CD4-positive, alpha-beta T cell treated with Interleukin-15 for 1 hour (primary cell): Measurements from ENCODE around the gene G2E3.
"Not testable (repeated sequence)": the region's sequence is repeated elsewhere in the genome, so short reads cannot be mapped to it uniquely, and the experiment has no call there.

Source experiments
- DNase-seq: peaks from one replicate; pipeline ENCODE4 v3.0.0-alpha.2; 2020

The G2E3 gene

DNA sequence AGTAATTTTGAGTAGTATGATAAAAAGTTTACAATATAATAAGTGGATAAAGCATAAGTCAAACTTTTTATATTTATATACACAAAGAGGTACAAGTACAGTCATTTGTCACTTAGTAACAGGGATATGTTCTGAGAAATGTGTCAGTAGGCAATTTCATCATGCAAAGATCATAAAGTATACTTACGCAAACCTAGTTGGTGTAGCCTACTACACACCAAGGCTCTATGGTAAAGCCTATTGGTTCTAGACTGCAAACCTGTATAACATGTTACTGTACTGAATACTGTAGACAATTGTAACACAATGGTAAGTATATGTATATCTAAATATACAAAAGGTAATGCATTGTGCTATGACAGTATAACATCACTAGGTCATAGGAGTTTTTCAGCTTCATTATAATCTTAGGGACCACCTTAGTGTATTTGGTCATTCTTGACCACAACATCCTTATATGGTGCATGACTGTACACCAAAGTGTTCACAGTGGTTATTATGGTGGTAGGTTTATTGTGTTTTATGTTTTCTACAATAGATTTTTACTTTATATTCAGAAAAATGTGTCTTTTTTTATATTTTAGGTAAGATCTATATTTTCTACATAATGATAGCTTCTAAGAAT lies 48.3 kb downstream of the G2E3 start:
- DNase-seq: no peak

DNA sequence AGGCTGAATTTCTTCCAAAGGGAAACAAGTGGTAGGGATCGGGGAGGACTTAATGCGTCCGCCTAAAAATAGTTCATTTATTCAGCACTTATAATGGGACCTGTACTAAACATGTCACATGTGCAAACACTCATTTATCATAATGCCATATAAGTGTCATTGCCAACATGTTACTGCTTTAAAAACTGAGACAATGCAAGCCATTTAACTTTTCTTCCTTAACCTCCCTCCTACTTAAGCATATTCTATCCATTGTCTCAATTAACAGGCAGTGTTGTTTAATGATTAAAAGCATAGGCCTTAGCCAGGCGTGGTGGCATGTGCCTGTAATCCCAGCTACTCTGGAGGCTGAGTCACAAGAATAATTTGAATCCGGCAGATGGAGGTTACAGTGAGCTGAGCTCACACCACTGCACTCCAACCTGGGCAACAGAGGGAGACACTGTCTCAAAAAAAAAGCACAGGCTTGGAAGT lies 49.6 kb downstream of the G2E3 start:
- no peak for DNase-seq

DNA sequence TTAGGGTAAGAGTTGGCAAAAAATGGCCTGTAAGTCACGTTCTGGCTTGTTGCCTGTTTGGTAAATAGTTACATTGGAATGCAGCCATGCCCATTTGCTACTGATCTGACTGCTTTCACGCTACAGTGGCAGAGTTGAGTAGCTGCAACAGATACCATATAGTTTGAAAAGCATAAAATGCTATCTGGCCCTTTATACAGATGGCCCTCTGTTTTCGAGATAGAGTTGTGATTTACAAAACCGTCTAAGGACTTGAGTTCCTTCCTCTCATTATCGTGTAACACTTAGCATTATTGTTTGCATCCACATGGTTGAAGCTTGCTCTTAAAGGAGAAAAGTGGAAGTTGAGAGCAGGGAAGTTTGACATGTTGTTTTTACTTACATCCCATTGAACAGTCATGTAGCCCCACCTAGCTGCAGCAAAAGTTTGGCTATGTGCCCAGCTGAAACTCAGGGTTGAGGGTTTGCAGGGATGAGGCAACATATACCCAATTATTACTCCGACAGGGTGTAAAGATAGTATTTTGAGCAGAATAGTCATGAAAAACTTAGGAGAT lies 51.9 kb downstream of the G2E3 start:
- DNase-seq: peak; percentile 62

DNA sequence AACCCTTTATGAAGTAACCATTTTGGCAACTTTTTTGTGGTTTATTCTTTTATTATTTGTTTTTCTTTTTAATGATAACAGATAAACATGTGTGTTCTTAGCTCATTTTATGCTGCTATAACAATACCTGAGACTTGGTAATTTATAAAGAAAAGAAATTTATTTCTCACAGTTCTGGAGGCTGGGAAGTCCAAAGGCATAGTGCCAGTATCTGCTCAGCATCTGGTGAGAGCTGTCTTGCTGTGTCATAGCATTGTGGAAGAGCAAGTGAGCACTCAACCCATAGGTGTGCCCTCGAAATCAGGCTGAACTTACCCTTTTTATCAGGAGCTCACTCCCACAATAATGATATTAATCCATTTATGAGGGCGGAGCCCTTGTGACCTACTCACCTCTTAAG lies 55.2 kb downstream of the G2E3 start:
- DNase-seq: no peak

DNA sequence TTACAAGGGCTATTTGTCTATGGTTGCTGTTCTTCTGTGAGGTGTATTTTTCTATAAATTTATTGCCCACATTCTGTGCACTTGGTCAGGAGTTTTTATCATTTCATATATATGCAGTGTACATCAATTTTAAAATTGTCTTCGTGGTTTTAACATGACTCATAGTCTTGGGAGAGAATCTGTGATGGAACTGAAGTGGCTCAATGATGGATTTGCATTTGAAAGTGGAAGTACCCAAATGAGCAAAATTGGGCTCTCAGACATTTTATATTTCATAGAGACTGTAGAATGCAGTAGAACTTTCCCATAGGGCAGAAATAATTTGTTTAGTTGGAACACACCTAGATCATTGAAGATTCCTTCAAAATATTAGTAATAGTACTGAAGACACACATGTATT lies 61.2 kb downstream of the G2E3 start:
- no peak for DNase-seq

DNA sequence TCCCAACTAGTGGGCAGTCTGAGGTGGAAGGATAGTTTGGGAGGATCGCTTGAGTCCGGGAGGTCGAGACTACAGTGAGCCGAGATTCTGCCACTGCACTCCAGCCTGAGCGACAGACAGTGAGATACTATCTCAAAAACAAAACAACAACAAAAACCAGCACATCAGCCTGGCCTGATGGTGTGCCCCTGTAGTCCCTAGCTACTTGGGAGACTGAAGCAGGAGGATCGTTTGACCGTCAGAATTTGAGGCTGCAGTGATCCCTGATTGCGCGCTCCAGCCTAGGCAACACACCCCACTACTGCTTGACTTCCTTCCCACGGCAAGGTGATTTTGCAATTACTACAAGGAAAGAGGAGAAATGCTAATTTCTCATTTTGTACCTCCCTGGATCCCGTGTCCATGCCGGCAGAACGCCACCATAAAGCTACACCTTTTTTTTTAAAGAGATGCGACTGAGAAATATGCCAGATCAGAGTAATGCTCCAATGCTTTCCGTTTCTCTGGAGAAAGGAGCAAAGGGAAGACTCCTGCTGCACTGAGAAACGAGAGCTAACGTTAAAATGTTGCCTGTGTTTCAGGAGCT lies 62.5 kb downstream of the G2E3 start:
- no peak for DNase-seq

DNA sequence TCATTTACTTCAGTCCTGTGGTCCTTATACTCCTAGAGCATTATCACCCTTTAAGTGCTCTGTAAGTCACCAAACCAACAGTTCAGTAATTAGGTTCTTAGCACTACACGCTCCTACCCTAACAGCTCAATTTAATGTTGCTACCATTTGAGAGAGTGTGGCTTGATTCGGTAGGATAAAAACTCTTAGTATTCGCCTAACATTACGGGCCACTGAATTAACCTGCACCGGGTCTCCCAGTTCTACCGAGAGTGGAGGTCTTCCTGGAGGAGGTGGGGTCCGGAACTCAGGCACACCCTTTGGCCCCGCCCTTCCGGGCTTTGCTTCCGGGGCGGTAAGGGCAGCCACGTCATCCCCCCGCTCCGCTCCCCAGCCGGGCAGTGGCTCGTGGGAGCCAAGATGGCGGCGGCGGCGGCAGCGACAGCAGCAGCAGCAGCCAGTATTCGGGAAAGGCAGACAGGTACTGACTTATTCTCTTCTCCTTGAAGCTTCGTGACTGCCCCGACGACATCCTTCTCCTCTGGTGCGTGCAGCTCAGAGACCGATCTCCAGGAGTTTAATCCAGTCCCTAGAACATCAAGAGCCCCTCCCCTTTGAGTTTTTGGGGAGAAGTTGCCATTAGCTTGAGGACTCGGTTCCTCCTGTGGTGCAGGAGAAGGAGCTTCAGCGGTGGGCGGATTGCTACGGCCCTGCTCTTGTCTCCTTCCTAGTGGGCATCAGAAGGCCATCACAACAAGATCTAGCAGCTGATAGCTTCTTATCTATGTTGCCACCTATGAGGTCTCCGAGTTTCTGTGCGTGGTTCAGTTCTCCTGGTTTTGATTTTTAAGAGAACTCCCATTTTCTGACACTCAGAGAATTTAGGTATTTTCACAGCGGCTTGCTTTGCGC lies 63.2 kb downstream of the G2E3 start, which contains the start of gene SCFD1:
SCFD1 (plus strand) TSS at position 380 of the 891 bp plus-strand sequence; CDS start at position 400, 20 bp downstream.
- peak; percentile 90 for DNase-seq

DNA sequence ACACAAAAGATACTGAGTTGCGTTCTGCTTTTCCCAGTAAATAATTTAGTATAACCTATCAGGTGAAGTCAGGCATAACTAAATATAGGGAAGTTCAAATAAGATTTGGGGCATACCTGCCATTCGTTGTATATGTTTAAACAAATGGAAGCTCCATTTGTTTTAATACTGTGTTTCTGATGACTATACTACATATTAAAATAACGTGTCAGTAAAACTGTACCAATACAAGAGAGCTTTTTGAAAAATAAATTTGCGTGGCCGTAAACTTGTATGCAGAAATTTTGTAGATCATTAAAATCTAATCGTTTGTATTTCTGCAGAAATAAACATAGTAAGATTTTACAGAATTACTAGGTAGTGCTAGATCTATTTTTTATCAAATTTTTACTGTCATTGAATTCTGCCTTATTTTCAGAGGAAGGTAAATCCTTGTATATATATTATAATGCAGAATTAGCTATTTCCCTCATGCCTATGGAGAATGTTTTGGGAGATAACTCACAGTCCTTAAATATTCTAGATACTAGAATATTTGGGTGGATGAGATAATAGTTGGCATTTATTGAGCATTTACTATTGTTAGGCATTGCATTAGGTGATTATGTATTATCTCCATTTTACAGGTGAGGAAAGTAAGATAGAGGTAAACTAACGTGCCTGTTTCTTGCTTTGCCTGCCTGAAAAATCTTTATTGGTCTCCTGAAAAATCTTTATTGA lies 64.6 kb downstream of the G2E3 start:
- no peak for DNase-seq

DNA sequence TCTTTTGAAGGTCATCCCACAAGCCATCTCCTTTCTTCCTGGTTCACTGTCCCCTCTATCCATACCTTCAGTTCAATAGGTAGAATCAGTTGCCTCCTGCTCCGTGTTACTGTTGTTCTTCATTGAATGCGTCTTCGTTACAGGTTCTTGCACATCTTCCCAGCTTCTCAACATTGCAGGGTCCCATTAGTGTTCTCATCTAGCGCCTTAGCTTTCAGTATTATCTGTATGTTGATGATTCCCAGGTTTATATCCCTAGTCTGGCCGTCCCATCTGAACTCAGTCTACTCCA lies 65.1 kb downstream of the G2E3 start:
- DNase-seq: no peak

DNA sequence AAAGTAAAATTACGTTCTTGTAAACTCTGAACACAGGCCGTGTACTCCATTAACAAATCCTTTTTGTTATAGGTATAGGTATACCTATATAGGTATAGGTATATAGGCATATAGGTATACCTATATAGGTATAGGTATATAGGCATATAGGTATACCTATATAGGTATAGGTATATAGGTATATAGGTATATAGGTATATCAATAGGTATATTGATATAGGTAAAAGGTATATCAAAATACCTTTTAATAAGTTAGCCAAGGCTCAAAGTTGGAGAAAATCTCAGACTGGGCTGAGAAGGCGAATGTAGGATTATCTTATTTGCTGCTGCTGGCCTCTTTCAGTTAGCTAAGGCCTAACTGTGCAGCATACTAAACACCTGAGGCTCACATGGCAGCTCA lies 66.6 kb downstream of the G2E3 start:
- DNase-seq: no peak

DNA sequence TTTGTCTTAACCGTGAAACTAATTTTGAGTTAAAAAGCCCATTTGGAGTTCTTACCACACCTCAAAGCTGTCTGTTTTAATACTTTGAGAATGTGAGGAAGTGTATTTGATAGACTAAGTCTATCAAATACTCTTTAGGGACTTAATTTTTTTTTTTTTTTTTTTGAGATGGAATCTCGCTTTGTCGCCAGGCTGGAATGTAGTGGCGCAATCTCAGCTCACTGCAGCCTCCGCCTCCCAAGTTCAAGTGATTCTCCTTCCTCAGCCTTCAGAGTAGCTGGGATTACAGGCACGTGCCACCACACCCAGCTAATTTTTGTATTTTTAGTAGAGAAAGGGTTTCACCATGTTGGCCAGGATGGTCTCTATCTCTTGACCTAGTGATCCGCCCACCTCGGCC lies 70.5 kb downstream of the G2E3 start:
- DNase-seq: not testable (repeated sequence)

DNA sequence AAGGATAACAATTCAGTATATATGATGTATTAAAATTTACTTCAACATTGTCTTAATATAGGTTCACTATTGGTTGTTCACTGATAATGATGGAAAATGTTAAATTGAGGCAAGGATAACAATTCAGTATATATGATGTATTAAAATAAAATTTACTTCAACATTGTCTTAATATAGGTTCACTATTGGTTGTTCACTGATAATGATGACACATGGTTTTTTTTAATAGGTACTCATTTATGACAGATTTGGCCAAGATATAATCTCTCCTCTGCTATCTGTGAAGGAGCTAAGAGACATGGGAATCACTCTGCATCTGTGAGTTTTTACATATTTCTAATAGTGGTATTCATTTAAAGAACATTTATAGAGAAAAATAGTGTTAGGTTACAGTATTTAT lies 71.3 kb downstream of the G2E3 start:
- no peak for DNase-seq

DNA sequence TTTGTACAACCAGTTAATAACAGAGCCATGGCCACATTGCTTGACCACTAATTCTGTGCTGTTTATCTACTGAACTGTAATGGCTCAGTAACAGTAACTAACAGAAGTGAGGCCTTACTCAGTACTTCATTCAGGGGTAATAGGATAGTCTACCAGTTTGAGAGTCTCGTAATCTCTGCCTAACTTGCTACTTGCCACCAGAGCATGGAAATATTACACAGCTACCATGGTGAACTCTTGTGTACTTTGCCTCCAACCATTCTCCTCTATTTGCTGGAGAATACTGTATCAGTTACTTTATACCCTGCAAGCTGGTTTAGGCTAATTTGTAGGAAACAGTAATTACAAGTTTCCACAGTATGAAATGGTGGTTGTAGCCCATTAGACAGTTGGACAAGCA lies 73.8 kb downstream of the G2E3 start:
- DNase-seq: no peak

DNA sequence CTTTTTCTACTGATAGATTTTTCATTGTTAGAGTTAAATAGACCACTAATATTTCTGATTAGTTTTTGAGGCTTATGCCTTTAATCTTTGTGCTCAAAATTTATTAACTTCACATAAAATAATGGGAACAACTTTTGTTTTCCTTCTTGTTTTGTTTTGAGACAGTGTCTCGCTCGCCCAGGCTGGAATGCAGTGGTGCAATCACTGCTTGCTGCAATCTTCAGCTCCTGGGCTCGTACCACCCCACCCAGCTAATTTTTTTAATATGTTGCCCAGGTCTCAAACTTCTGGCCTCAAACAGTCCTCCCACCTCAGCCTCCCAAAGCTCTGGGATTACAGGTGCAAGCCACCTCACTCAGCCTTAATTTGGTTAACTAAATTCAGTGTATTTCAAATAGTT lies 80.0 kb downstream of the G2E3 start:
- DNase-seq: no peak

DNA sequence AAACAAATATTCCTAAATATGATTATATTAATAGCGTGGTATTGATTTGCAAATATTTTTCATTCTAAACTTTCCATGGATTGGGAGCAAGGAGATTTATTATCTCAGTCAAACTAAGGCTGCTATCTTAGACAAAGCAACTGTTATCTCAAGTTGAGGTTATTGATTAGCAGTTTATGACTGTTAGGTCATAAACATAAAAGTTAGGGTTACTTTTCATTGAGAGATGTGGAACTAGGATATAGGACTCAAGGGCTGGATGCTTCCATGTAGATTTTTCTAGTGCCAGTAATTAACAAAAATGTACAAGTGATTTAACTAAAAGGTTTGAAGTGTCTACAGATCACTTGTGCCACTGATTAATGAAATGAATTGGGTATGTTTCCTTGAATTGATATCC lies 82.2 kb downstream of the G2E3 start:
- DNase-seq: no peak

DNA sequence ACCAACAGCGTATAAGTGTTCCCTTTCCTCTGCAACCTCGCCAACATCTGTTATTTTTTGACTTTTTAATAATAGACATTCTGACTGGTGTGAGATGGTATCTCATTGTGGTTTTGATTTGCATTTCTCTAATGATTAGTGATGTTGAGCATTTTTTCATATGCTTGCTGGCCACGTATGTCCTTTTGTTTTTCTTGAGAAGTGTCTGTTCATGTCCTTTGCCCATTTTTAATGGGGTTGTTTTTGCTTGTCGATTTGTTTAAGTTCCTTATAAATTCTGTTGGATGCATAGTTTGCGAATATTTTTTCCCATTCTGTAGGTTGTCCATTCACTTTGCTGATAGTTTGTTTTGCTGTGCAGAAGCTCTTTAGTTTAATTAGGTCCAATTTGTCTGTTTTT lies 85.5 kb downstream of the G2E3 start:
- not testable (repeated sequence) for DNase-seq

DNA sequence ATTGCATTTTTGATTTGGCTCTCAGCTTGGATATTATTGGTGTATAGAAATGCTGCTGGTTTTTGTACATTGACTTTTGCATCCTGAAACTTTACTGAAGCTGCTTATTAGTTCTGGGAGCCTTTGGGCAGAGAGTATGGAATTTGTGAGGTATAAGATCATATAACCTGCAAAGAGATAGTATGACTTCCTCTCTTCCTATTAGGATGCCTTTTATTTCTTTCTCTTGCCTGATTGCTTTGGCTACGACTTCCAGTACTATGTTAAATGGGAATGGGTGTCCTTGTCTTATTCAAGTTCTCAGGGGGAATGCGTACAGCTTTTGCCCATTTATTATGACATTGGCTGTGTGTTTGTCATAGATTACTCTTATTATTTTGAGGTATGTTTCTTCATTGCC lies 86.6 kb downstream of the G2E3 start:
- DNase-seq: no peak

DNA sequence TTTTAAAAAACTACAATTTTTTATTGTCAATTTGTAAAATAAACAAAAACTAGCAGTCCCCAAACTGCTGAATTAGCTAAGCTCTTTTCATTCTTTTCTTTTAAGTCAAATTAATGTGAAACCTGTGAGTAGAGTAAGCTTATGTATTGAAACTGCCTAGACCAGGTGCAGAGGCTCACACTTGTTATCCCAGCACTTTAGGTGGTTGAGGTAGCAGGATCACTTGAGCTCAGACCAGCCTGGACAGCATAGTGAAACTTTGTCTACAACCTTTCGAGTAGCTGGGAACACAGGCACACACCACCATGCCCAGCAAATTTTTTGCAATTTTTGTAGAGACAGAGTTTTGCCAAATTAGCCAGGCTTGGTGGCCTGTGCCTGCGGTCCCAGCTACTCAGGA lies 89.5 kb downstream of the G2E3 start:
- DNase-seq: no peak

DNA sequence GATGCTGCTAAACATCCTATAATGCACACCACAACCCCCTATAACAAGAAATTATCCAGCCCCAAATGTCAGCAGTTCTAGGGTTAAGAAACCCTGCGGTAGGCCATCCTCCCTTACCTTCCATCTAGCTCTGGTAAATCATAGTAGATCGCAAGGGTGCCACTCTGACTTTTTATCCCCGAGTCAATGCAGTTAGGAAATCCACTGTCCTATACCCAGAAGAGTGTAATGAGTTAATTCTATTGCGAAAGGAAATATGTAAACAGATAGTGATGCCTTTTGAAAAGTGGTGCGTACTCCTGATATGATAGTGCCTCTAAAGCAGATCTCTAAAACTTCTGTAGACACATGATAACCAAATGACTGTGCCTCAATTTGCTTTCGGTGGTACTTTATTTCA lies 93.0 kb downstream of the G2E3 start:
- no peak for DNase-seq

DNA sequence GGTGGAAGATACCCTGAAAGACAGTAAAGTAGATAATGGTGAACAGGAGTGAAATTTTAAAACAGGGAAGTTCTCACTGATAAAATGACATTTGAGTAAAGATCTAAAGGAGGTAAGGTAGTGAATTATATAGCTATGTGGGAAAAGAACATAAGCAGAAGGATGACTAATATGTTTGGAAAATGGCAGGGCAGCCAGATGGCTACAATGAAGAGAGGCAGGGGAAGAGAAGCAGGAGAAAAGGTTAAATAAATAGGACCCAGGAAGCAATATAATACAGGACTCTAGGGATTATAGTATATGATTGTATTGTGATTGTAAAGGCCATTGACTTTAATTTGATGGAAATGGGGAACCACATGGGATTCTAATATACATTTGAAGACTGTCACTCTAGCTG lies 96.2 kb downstream of the G2E3 start:
- DNase-seq: no peak

DNA sequence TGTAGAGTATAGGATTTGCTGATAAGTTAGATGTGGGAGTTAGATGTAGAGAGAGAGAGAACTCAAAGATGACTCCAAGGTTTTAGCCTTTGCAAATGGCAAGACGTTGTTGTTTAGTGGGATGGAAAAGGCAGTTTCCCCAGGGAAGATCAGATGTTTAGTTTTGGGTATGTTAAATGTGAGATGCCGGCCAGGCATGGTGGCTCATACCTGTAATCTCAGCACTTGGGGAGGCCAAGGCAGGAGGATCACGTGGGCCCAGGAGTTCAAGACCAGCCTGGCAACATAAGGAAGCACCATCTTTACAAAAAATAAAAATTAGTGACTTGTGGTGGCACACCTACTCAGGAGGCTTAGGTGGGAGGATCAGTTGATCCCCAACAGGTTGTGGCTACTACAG lies 96.7 kb downstream of the G2E3 start:
- no peak for DNase-seq

DNA sequence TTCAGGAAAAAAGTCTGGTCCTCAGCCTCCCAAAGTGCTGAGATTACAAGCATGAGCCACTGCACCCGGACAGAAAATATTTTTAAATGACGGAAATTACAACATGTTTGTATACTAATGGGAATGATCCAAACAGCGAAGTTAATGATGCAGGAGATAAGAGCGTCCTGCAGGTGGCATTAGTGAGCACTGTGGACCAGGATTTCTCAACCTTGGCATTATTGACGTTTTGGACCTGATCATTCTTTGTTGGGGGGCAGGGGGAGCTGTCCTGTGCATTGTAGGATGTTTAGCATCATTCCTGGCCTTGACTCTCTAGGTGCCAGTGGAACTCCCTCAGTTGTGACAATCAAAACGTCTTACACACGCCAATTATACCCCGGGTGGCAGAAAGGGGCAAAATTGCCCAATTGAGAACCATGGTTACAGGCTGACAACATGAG lies 97.3 kb downstream of the G2E3 start:
- no peak for DNase-seq

DNA sequence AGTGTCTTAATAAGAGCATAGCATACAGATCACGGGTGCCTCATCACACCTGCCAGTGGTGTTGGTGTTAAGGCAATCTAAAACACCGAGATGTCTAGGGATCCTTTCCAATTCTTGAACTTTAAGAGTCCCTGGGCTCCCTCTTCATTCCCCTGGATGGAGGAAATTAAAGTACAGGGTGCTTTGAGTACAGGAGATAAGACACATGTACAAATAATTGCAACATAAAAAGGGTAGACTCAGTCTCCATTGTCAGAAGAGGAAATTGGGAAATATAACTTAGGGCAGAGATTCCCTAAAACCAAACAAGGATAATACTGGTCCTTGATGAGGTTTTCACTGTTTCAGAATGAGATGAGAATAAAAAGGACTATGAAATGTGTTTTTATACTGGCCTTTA lies 98.1 kb downstream of the G2E3 start:
- no peak for DNase-seq
